Endodermal cell (in vitro differentiated cells): ENCODE results near the gene SCD5. TPM values are rescaled to one million over a fixed set of nuclear protein-coding genes. Genes with fewer than 3 reads are reported as not detected.

ENCODE experiments used
- DNase-seq: peaks from one replicate; pipeline ENCODE4 v3.0.0-alpha.2; 2017
- H3K27ac ChIP-seq: 2 replicates; pipeline ENCODE4 v1.5.1; 2013; ENCODE audit warnings: mild to moderate bottlenecking, low read depth, low read length, moderate library complexity
- H3K27me3 ChIP-seq: 2 replicates; pipeline ENCODE4 v1.6.1; 2013; ENCODE audit warnings: mild to moderate bottlenecking, low read length, moderate library complexity; ENCODE audit not compliant: insufficient read depth, control insufficient read depth, poor library complexity, severe bottlenecking
- H3K36me3 ChIP-seq: 2 replicates; pipeline ENCODE4 v1.7.0; 2013; ENCODE audit warnings: mild to moderate bottlenecking, low read length, moderate library complexity; ENCODE audit not compliant: control insufficient read depth, insufficient read depth
- H3K4me1 ChIP-seq: one replicate; pipeline ENCODE4 v1.7.0; 2013; ENCODE audit warnings: low read length; ENCODE audit not compliant: control insufficient read depth, insufficient read depth
- H3K4me3 ChIP-seq: 2 replicates; pipeline ENCODE4 v1.5.1; 2013; ENCODE audit warnings: mild to moderate bottlenecking, low read length, moderate library complexity
- H3K9ac ChIP-seq: 2 replicates; pipeline ENCODE4 v1.6.1; 2013; ENCODE audit warnings: mild to moderate bottlenecking, low read length, moderate library complexity; ENCODE audit not compliant: poor library complexity, severe bottlenecking; ENCODE audit errors: extremely low read depth
- H3K9me3 ChIP-seq: 2 replicates; pipeline ENCODE4 v1.6.1; 2013; ENCODE audit warnings: mild to moderate bottlenecking, low read length, moderate library complexity; ENCODE audit not compliant: control insufficient read depth
- H3K27ac Mint-ChIP-seq: 2 replicates; pipeline ENCODE4 v1.8.0; 2020; ENCODE audit warnings: mixed read lengths
- H3K27me3 Mint-ChIP-seq: 2 replicates; pipeline ENCODE4 v1.8.0; 2021; ENCODE audit warnings: mild to moderate bottlenecking, mixed read lengths; ENCODE audit not compliant: insufficient read depth
- H3K36me3 Mint-ChIP-seq: 2 replicates; pipeline ENCODE4 v1.8.0; 2020; ENCODE audit warnings: low read depth, mixed read lengths
- H3K4me1 Mint-ChIP-seq: 2 replicates; pipeline ENCODE4 v1.8.0; 2020; ENCODE audit warnings: mixed read lengths
- H3K4me3 Mint-ChIP-seq: 2 replicates; pipeline ENCODE4 v1.8.0; 2020; ENCODE audit warnings: mild to moderate bottlenecking, moderate library complexity, mixed read lengths
- H3K9me3 Mint-ChIP-seq: 2 replicates; pipeline ENCODE4 v1.8.0; 2020; ENCODE audit warnings: mild to moderate bottlenecking, mixed read lengths
- WGBS, 2 experiments: methylation state at CpG; one replicate each; pipeline versions ENCODE4 v1.1.5 to v1.1.7; 2013; ENCODE audit warnings: missing lambda C conversion rate in 2 of 2, mixed read lengths in 1 of 2; ENCODE audit not compliant: insufficient coverage in 1 of 2, insufficient read length in 1 of 2; 5-methylcytosine and 5-hydroxymethylcytosine counted together
- long read RNA-seq, 4 experiments: library from polyadenylated mRNA in 2 of 4; library from RNA in 1 of 4; library from capped mRNA in 1 of 4; stranded (forward) in 3 of 4; unstranded in 1 of 4; transcript quantifications; one replicate each; pipeline ENCODE4 v2.0.0, GENCODE V29; 2020 to 2021; ENCODE audit warnings: inconsistent platforms in 1 of 4
- polyA plus RNA-seq, 2 experiments: library from polyadenylated mRNA; stranded (reverse); fragments of 50-300 nt; gene quantifications; one replicate each; pipeline ENCODE4 v1.2.3, GENCODE V29; 2013
- total RNA-seq, 2 donors: library from RNA; stranded (reverse); fragmentation: NEBNext Ultra II Directional in 1 of 2; extraction: Animal tissue kit (Norgen Biotek cat#: 25700) in 1 of 2; gene quantifications; 2 replicates in 1 of 2; 3 replicates in 1 of 2; pipeline ENCODE4 v1.2.1, GENCODE V29; 2021
- TF ChIP-seq, protein P1 (sequence below): fragments of 200-600 bp; sonication (generic); conservative IDR thresholded peaks from 2 replicates; pipeline ENCODE4 v1.5.0; 2021; ENCODE audit warnings: antibody characterized with exemption, mild to moderate bottlenecking

Gene SCD5
- 1 to 10 TPM; 3.2 to 5.2 TPM for total RNA-seq
- 20.3 TPM for polyA plus RNA-seq (2013, experiment 1 of 2)
- 21.8 TPM for polyA plus RNA-seq (2013, experiment 2 of 2)
- long read RNA-seq, experiment 1, partial matches to known transcripts, result 2 of 2 reads
- long read RNA-seq, experiment 1, other reads (novel, unspliced or antisense), result 0 of 2 reads
- long read RNA-seq, experiment 2, partial matches to known transcripts, result 2 of 7 reads
- long read RNA-seq, experiment 2, other reads (novel, unspliced or antisense), result 3 of 7 reads
- long read RNA-seq, experiment 3, partial matches to known transcripts, result 1 of 3 reads
- long read RNA-seq, experiment 3, other reads (novel, unspliced or antisense), result 2 of 3 reads
- long read RNA-seq, experiment 4, partial matches to known transcripts, result 0 of 5 reads
- long read RNA-seq, experiment 4, other reads (novel, unspliced or antisense), result 5 of 5 reads

DNA sequence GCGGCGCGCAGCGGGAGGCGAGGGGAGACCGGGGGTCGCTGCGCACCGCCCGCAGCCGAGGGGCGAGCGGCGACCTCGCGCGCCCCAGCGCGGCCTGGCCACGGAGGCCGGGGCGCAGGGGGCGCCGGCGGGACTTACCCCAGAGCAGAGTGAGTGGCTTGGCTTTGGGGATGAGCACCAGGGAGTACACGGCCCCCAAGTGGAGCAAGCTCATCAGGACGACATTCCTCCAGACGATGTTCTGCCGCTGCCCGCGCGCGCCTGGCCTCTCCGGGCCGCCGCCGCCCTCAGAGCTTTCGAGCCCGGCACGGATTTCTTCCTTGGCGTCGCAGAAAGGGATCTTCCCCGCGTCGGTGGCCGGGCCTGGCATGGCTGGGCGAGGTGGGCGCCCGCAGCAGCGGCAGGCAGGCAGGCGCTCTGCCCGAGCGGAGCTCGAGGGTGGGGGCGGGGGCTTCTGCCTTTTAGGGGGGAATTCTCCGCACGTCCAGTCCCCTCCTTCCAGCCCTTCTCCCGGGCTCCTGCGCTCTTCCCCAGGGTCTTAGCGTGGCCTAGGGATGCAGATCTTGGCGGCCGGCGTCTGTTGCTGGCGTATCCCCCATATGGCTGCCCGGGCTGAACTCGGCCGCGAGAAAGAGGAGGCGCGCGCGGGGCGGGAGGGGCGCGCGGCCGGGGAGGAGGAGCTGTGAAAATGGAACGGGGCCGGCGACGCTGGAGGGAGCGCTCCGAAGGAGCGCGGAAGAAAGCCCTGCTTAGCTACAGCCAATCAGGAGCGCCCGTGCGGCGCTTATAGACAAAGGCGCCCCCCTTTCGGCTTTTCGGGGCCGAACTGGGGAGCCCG lies at the start of gene SCD5:
SCD5 (minus strand) TSS at position 629 of the 838 bp plus-strand sequence; CDS start at position 370, 259 bp downstream.
- Mint-ChIP-seq H3K36me3 (no peaks in the 10 kb centered on the region), H3K9me3 (peaks cover 2% of the 10 kb centered on the region), H3K4me3 (peak within 1 kb of the TSS; percentile 62), H3K27ac (peak within 1 kb of the TSS; percentile 55), H3K4me1 (peaks cover 15% of the 10 kb centered on the region), H3K27me3 (peaks cover 92% of the 10 kb centered on the region)
- DNase-seq, result peak; percentile 87
- Histone ChIP-seq H3K4me1 (no peaks in the 10 kb centered on the region), H3K27ac (no peak within 1 kb of the TSS), H3K36me3 (no peaks in the 10 kb centered on the region), H3K4me3 (peak within 1 kb of the TSS; percentile 86), H3K27me3 (peaks cover 100% of the 10 kb centered on the region), H3K9ac (peak within 1 kb of the TSS; percentile 40), H3K9me3 (no peaks in the 10 kb centered on the region)
- 0 to 1% methylated on average over 22 to 94 of the region's 94 CpGs for WGBS, 2 experiments
- TF ChIP-seq, protein P1, sequence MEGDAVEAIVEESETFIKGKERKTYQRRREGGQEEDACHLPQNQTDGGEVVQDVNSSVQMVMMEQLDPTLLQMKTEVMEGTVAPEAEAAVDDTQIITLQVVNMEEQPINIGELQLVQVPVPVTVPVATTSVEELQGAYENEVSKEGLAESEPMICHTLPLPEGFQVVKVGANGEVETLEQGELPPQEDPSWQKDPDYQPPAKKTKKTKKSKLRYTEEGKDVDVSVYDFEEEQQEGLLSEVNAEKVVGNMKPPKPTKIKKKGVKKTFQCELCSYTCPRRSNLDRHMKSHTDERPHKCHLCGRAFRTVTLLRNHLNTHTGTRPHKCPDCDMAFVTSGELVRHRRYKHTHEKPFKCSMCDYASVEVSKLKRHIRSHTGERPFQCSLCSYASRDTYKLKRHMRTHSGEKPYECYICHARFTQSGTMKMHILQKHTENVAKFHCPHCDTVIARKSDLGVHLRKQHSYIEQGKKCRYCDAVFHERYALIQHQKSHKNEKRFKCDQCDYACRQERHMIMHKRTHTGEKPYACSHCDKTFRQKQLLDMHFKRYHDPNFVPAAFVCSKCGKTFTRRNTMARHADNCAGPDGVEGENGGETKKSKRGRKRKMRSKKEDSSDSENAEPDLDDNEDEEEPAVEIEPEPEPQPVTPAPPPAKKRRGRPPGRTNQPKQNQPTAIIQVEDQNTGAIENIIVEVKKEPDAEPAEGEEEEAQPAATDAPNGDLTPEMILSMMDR, result no peak

DNA sequence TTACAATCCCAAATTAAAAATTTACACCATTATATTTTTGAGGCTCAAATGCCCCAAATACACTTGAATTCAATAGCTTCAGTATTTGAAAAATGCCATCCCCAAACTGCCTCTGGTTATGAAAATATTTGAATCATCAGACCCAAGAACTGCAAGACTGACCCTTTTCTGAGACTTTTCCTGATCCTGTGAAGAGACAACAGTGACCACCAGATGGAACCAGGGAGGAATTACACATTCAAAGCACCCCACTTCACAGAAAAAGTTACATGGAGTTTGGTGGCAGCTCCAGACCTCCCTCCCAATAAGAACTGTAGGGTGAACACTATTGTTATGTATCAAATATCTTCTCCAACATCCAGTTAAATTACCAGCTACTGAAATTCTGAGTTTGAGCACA lies 44.0 kb upstream of the SCD5 start:
- H3K4me1 ChIP-seq, result no peaks in the 10 kb centered on the region
- peaks cover 2% of the 10 kb centered on the region for H3K4me1 Mint-ChIP-seq
- no peak overlapping the region for H3K27ac Mint-ChIP-seq
- no peak overlapping the region for H3K9ac ChIP-seq
- H3K4me3 ChIP-seq, result no peak overlapping the region
- no peak for DNase-seq
- no peaks in the 10 kb centered on the region for H3K27me3 ChIP-seq
- H3K9me3 Mint-ChIP-seq, result no peaks in the 10 kb centered on the region
- TF ChIP-seq, protein P1, result peak; percentile 68
- H3K36me3 Mint-ChIP-seq, result peaks cover 58% of the 10 kb centered on the region
- no peak overlapping the region for H3K27ac ChIP-seq
- H3K27me3 Mint-ChIP-seq, result no peaks in the 10 kb centered on the region
- H3K9me3 ChIP-seq, result no peaks in the 10 kb centered on the region
- peaks cover 86% of the 10 kb centered on the region for H3K36me3 ChIP-seq
- no peak overlapping the region for H3K4me3 Mint-ChIP-seq

DNA sequence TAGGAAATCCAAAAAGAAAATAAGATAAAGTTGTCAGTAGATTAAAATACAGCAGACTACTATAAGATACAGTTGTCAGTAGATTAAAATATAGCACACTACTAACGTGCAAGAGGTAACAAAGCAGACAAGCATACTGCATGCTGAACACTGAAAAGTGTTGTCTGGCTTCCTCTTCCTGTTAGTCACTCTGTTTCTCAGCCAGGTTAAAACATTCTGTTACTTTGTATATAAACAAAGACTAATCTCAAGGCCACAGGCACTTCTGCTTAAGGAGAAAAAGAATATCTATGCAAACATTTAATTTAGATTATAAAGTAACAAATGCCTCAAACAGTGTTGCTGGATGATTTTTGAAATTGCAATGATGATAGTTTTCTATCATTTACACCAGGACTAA lies 41.0 kb upstream of the SCD5 start:
- peaks cover 86% of the 10 kb centered on the region for H3K36me3 ChIP-seq
- Mint-ChIP-seq H3K4me3 (no peak overlapping the region), H3K27ac (no peak overlapping the region), H3K27me3 (no peaks in the 10 kb centered on the region), H3K9me3 (no peaks in the 10 kb centered on the region), H3K4me1 (no peaks in the 10 kb centered on the region), H3K36me3 (peaks cover 57% of the 10 kb centered on the region)
- H3K4me1 ChIP-seq, result no peaks in the 10 kb centered on the region
- H3K9ac ChIP-seq, result no peak overlapping the region
- no peaks in the 10 kb centered on the region for H3K9me3 ChIP-seq
- no peak overlapping the region for H3K4me3 ChIP-seq
- no peak overlapping the region for H3K27ac ChIP-seq
- H3K27me3 ChIP-seq, result no peaks in the 10 kb centered on the region
- TF ChIP-seq, protein P1, result no peak
- 100% methylated on average over 1 of the region's 1 CpG; no CpG with 5 or more reads in 1 of the 2 experiments for WGBS, 2 experiments
- no peak for DNase-seq
